Measurements from ENCODE around the gene FAM98A. TPM values are rescaled to one million over a fixed set of nuclear protein-coding genes. Genes with fewer than 3 reads are reported as not detected.

FAM98A gene
- total RNA-seq, 1 experiment from 2014 or later: 111 TPM

GRCh38 chr2:33597026-33597425 lies 2.1 kb downstream of the FAM98A start:
- no peak for DNase-seq (ENCODE audit: low read depth)

- DNase-seq (ENCODE audit: low read depth): no peak
Measured at GRCh38 chr2:33595385-33595784, 3.7 kb downstream of the FAM98A start.

DNA sequence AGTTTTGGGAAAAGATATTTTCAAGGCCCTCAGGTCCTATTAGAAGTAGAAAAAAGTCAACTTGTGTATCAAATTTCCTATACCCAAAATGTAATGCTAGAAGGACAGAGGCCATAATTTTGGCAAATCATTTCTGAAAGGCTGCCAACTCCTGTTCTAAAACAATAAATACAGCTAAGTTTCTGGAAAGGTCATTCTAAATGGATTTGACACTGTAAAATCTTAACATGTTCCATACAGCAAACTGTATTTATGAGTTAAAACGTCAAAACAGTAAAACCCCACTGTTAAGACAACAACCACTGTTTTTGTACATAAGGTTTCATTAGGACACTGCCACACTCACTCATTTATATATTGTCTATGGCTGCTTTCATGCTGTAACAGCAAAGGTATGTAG lies 9.7 kb downstream of the FAM98A start:
- DNase-seq (ENCODE audit: low read depth): no peak

- DNase-seq (ENCODE audit: low read depth): no peak
Measured at GRCh38 chr2:33588232-33588631, 10.9 kb downstream of the FAM98A start.

DNA sequence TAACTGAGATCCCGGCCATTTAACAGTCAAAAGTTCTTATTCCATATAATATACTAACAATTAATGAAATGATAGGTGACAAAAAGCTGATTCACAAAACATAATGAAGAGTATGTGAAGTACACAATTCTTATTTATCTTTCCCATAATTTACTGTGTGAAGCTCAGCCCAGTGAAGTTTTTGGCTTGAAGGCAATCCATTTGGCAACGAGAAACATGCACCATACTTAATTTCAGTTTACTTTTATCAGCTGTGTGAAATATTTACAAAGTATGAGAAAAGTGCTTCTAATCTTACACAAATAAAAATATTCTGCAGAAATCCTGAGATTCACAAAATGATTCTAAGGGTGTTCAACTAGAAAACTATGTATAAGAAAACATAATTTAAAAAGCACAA lies 12.3 kb downstream of the FAM98A start:
- no peak for DNase-seq (ENCODE audit: low read depth)

DNA sequence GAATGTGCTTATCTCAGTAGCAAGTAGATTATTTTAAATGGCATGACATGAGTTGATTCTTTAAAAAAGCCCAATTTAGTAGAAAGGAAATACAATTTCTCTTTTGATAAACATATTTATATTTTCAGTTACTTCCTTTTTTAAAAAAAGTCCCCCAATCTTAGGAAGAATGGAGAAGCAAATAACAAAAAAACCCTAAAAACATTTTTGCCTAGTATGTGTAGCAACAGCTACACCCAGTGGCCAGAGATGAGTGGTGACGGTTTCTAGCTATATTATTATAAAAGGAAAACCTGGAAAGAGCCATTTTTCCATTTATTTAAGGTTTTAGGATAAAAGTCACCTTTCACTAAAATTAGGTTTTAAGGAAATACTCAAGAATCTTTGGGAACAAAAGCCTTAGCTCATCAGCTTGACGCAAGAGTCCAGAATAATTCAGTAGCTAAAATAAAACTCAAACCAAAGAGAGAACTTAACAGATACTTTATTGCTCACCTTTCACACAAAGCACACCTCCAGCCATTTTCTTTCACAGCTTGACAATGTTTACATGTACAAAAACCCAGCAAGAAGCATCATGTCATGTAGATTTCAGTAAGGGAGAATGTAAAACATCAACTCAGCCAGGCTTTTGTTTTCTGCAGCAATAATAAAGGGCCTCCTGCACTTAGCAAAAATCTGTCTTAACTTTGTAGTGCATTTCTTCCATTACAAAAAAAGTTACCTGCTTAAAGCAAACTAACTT lies 15.7 kb downstream of the FAM98A start:
- DNase-seq (ENCODE audit: low read depth): peak; percentile 25

GRCh38 chr2:33581872-33582271 lies 17.2 kb downstream of the FAM98A start:
- DNase-seq (ENCODE audit: low read depth): no peak

- no peak for DNase-seq (ENCODE audit: low read depth)
Measured at GRCh38 chr2:33579227-33579626, 19.9 kb downstream of the FAM98A start.

GRCh38 chr2:33577668-33578067 lies 21.4 kb downstream of the FAM98A start:
- no peak for DNase-seq (ENCODE audit: low read depth)

DNA sequence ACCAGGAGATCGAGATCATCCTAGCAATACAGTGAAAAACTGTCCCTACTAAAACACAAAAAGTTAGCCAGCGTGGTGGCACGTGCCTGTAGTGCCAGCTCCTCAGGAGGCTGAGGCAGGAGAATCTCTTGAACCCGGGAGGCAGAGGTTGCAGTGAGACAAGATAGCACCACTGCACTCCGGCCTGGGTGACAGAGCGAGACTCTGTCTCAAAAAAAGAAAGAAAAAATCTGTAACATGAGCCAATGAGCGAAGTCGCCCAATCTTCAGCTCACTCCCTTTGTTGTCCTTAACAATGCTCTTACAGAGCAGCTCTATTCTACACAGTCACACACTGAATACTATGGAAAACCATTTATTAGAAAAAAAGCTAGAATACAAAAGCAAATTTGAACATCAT lies 22.0 kb downstream of the FAM98A start:
- no peak for DNase-seq (ENCODE audit: low read depth)

GRCh38 chr2:33573657-33574056 lies 25.4 kb downstream of the FAM98A start:
- no peak for DNase-seq (ENCODE audit: low read depth)

GRCh38 chr2:33570681-33571080 lies 28.4 kb downstream of the FAM98A start:
- no peak for DNase-seq (ENCODE audit: low read depth)

DNA sequence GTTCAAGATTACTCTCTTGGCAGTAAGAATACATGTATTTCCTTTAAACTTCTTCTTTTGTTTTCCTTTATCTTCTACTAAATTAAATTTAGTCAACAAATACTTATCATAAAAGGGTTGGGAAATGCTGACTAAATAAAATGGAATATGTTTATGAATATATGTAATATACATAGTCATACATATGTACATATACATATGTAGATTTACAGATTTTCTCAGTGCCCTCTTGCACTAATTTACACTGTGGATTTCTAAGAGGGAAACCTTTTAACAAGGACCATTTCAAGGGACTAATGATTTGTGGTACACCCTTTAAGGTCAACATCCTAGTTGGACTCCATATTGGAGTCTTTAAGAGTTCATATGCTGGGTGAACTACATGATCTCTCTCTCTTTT lies 37.2 kb downstream of the FAM98A start:
- DNase-seq (ENCODE audit: low read depth): no peak

DNA sequence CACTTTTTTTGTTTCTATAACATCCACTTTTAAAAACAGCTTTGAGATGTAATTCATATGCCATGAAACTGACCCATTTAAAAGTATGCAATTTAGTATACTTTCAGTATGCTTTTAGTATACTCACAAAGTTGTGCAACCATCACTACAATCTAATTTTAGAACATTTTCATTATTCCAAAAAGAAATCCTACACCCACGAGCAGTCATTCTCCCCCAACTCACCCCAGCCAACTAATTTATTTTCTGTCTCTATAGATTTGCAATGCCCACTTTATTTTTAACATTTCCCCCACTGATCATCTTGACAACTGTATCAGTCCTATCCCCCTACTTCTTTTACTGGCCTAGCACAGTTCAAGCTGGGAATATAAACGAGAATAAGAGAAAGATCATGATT lies 39.1 kb downstream of the FAM98A start:
- no peak for DNase-seq (ENCODE audit: low read depth)

GRCh38 chr2:33559328-33559727 lies 39.8 kb downstream of the FAM98A start:
- DNase-seq (ENCODE audit: low read depth): no peak

DNA sequence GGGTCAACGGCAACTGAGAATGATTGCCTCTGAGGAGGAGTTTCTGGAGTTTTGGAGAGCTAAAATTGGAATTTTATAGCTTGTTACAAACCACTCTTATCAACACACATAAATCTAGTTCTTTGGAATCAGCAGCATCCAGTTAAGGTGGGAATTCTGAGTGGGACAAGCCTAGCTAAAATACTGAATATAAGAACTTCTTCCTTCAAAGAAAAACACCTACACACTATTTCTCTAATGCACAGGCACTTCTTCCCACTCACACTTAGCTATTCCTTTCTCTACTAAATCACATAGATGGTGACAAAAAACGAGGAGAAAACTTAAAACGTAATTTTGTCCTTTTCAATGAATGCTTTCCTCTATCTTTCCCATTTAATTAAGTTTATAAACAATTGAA lies 43.4 kb downstream of the FAM98A start:
- no peak for DNase-seq (ENCODE audit: low read depth)

GRCh38 chr2:33552758-33553461 lies 46.2 kb downstream of the FAM98A start:
- DNase-seq (ENCODE audit: low read depth): no peak

- no peak for DNase-seq (ENCODE audit: low read depth)
Measured at GRCh38 chr2:33550206-33550605, 48.9 kb downstream of the FAM98A start.

DNA sequence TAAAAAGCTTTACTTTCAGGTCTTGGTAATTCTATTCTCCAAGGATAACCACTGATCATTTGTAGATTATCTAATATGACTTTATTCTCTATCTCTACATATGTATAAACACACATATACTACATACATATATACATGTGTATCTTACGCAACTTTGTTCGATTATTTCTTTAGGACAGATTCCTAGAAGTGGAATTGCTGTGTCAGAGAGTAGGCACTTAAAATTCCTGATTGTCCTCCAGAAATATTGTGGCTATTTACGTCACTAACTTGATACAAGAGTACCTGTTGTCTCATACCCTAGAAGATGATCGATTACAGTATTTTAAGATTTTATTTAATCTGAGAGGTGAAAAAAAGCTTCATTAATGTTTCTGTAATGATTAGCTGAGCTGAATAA lies 57.9 kb downstream of the FAM98A start:
- DNase-seq (ENCODE audit: low read depth): no peak

DNA sequence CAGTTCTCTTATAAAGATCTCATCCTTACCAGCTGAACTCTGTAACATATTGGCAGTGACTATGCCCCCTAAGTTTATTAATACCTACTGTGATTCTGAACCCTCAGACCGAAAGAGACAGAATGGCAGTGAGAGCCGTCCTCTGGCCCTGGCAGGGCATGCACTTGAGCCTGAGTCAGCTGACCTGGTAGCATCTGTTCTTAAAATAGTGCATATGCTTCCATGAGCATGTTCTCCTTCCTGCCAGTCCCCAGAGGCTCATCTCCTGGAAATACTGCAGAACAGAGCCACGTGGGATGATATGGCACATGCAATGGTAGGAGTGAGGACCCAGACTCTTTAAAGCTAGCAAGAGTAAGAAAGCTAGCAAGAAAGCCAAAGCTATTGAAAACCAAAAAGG lies 63.7 kb downstream of the FAM98A start:
- no peak for DNase-seq (ENCODE audit: low read depth)
